ENCODE data around the gene COX11. TPM values are rescaled to one million over a fixed set of nuclear protein-coding genes. Genes with fewer than 3 reads are reported as not detected.

The COX11 gene
- total and polyA plus RNA-seq, 8 donors, result 18.5 to 95.6 (median 31.5) TPM

GRCh38 chr17:54927525-54927924 lies 40.9 kb downstream of the COX11 start:
- TF ChIP-seq CTCF (IDR thresholded peaks at IDR 0.05), result no peak
- TF ChIP-seq POLR2A (IDR thresholded peaks at IDR 0.05), result no peak
- no peak for TF ChIP-seq POLR2AphosphoS5 (IDR thresholded peaks at IDR 0.05)
- no peak for TF ChIP-seq EP300 (IDR thresholded peaks at IDR 0.05)
- 71 to 88% (median 83%) methylated on average over 3 of the region's 3 CpGs for WGBS, 5 donors
- no peaks in the 10 kb centered on the region for H3K9me3 ChIP-seq
- intact Hi-C loops (cut with DNase I; ENCODE audit: low total_unique reads), result no loop called here
- no peaks in the 10 kb centered on the region for H3K27me3 ChIP-seq
- H3K4me3 ChIP-seq, result no peak overlapping the region
- no peaks in the 10 kb centered on the region for H3K4me1 ChIP-seq
- no peak overlapping the region for H3K27ac ChIP-seq
- DNase-seq, result no peak
- peaks cover 7 to 56% (median 49%) of the 10 kb centered on the region in 4 donors for H3K36me3 ChIP-seq

GRCh38 chr17:54924405-54924804 lies 44.0 kb downstream of the COX11 start:
- Histone ChIP-seq H3K27me3 (no peaks in the 10 kb centered on the region), H3K4me1 (no peaks in the 10 kb centered on the region), H3K27ac (no peak overlapping the region), H3K4me3 (no peak overlapping the region), H3K36me3 (peaks cover 0 to 52% (median 38%) of the 10 kb centered on the region in 4 donors), H3K9me3 (no peaks in the 10 kb centered on the region)
- DNase-seq, result no peak
- intact Hi-C loops (cut with DNase I; ENCODE audit: low total_unique reads), result no loop called here
- TF ChIP-seq CTCF (IDR thresholded peaks at IDR 0.05) (no peak), POLR2A (IDR thresholded peaks at IDR 0.05) (no peak), EP300 (IDR thresholded peaks at IDR 0.05) (no peak), POLR2AphosphoS5 (IDR thresholded peaks at IDR 0.05) (no peak)
- WGBS, 5 donors, result 92 to 97% (median 95%) methylated on average over 5 of the region's 5 CpGs

- no peak for DNase-seq
- TF ChIP-seq EP300 (IDR thresholded peaks at IDR 0.05), result no peak
- Histone ChIP-seq H3K4me3 (no peak overlapping the region), H3K9me3 (peaks cover 0 to 11% (median 5%) of the 10 kb centered on the region in 4 donors), H3K36me3 (peaks cover 3 to 68% (median 52%) of the 10 kb centered on the region in 4 donors), H3K27me3 (no peaks in the 10 kb centered on the region), H3K4me1 (no peaks in the 10 kb centered on the region), H3K27ac (no peak overlapping the region)
- intact Hi-C loops (cut with DNase I; ENCODE audit: low total_unique reads), result no loop called here
- WGBS, 5 donors, result 85 to 97% (median 88%) methylated on average over 6 of the region's 6 CpGs
Measured at GRCh38 chr17:54920819-54921218, 47.6 kb downstream of the COX11 start.

GRCh38 chr17:54919425-54919824 lies 49.0 kb downstream of the COX11 start:
- Histone ChIP-seq H3K4me1 (no peaks in the 10 kb centered on the region), H3K27me3 (no peaks in the 10 kb centered on the region), H3K27ac (no peak overlapping the region), H3K36me3 (peaks cover 3 to 68% (median 61%) of the 10 kb centered on the region in 4 donors), H3K9me3 (peaks cover 0 to 15% (median 6%) of the 10 kb centered on the region in 4 donors), H3K4me3 (no peak overlapping the region)
- no peak for TF ChIP-seq EP300 (IDR thresholded peaks at IDR 0.05)
- no peak for TF ChIP-seq POLR2A (IDR thresholded peaks at IDR 0.05)
- TF ChIP-seq POLR2AphosphoS5 (IDR thresholded peaks at IDR 0.05), result no peak
- no peak for TF ChIP-seq CTCF (IDR thresholded peaks at IDR 0.05)
- intact Hi-C loops (cut with DNase I; ENCODE audit: low total_unique reads), result no loop called here
- DNase-seq, result no peak

- H3K27ac ChIP-seq, result no peak overlapping the region
- peaks cover 0 to 15% (median 6%) of the 10 kb centered on the region in 4 donors for H3K9me3 ChIP-seq
- DNase-seq, result no peak
- no peaks in the 10 kb centered on the region for H3K4me1 ChIP-seq
- TF ChIP-seq POLR2AphosphoS5 (IDR thresholded peaks at IDR 0.05), result no peak
- TF ChIP-seq CTCF (IDR thresholded peaks at IDR 0.05), result no peak
- no peak for TF ChIP-seq POLR2A (IDR thresholded peaks at IDR 0.05)
- TF ChIP-seq EP300 (IDR thresholded peaks at IDR 0.05), result no peak
- no peak overlapping the region for H3K4me3 ChIP-seq
- intact Hi-C loops (cut with DNase I; ENCODE audit: low total_unique reads), result no loop called here
- H3K27me3 ChIP-seq, result no peaks in the 10 kb centered on the region
- H3K36me3 ChIP-seq, result peaks cover 3 to 78% (median 72%) of the 10 kb centered on the region in 4 donors
- 57 to 76% (median 66%) methylated on average over 2 of the region's 2 CpGs for WGBS, 5 donors
Measured at GRCh38 chr17:54916721-54917120, 51.7 kb downstream of the COX11 start.
